HUES48 (cell line): Measurements from ENCODE around the gene NIPA2.
"Not testable (repeated sequence)": the region's sequence is repeated elsewhere in the genome, so short reads cannot be mapped to it uniquely, and the experiment has no call there.

Experiments
- H3K27ac ChIP-seq: one replicate; pipeline ENCODE4 v1.7.0; 2013; ENCODE audit warnings: low read depth, low read length, inconsistent platforms
- H3K27me3 ChIP-seq: 2 replicates; pipeline ENCODE4 v1.6.1; 2013; ENCODE audit warnings: mild to moderate bottlenecking, low read length; ENCODE audit not compliant: control insufficient read depth, insufficient read depth
- H3K36me3 ChIP-seq: 2 replicates; pipeline ENCODE4 v1.6.1; 2013; ENCODE audit warnings: low read length; ENCODE audit not compliant: control insufficient read depth, insufficient read depth
- H3K4me1 ChIP-seq: 2 replicates; pipeline ENCODE4 v1.6.1; 2013; ENCODE audit warnings: mild to moderate bottlenecking, low read length; ENCODE audit not compliant: control insufficient read depth, insufficient read depth
- H3K4me3 ChIP-seq: 2 replicates; pipeline ENCODE4 v1.5.1; 2013; ENCODE audit warnings: mild to moderate bottlenecking, low read depth, low read length
- H3K9ac ChIP-seq: 2 replicates; pipeline ENCODE4 v1.6.1; 2013; ENCODE audit warnings: mild to moderate bottlenecking, low read depth, low read length, moderate library complexity
- H3K9me3 ChIP-seq: 2 replicates; pipeline ENCODE4 v1.6.1; 2013; ENCODE audit warnings: low read length; ENCODE audit not compliant: control insufficient read depth, insufficient read depth

NIPA2 gene

DNA sequence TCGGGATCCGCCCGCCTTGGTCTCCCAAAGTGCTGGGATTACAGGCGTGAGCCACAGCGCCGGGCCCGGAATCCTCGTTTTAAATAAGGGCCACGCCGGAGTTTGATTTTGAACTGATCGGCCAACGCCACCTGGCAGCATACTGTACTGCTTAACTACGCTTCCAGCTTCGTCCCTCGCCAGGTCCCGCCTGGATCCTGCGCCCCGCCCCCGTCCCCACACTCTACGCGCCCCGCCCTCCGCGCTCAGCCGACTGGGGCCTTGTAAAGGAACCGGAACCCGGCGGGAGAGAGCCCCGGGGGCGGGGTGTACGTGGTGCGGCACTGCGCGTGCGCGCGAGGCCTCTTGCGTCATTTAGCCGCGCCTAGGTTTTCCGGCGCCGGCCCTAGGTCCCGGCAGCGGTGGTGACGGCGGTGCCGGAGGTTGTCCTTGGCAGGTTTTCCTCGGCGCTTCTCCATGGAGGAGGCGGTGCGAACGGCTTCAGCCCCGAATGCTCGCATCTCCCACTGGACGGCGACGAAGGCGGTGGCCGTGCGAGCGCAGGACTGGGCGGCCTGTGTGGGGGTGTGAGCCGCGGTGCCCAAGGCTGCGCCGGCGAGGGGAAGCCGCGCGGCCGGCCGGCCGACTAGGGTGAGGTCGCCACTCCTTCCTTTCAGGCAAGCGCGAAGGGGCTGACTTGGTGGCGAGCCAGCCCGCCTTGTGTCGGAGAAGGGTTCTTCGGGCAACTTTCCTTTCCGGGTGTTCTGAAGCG is at the start of gene NIPA2:
Gene NIPA2 (plus strand): TSS at position 375 of the 751 bp plus-strand sequence. CDS start 13,066 bp downstream, outside the sequence.
- Histone ChIP-seq H3K4me3 (peak within 1 kb of the TSS; percentile 74), H3K9me3 (no peaks in the 10 kb centered on the region), H3K4me1 (peaks cover 14% of the 10 kb centered on the region), H3K27ac (peak within 1 kb of the TSS; percentile 88), H3K9ac (peak within 1 kb of the TSS; percentile 89), H3K27me3 (no peaks in the 10 kb centered on the region), H3K36me3 (peaks cover 17% of the 10 kb centered on the region)

DNA sequence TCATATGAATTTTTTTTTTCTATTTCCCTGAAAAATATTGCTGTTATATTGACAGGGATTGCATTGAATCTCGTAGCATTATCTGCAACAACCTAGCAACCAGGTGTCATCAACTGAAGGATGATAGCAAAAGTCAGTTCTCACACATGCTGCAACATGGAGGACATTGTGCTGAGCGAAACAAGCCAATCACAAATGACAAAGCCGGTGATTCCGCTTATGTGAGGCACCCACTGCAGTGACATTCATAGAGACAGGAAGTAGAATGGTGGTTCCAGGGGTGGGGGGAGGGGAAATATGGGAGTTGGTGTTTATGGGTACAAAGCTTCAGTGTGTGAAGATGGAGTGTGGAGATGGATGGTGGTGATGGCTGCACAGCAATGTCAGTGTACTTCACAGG is 44.4 kb upstream of the NIPA2 start:
- Histone ChIP-seq H3K9me3 (no peaks in the 10 kb centered on the region), H3K27me3 (no peaks in the 10 kb centered on the region), H3K9ac (no peak overlapping the region), H3K36me3 (no peaks in the 10 kb centered on the region), H3K4me3 (no peak overlapping the region), H3K27ac (no peak overlapping the region), H3K4me1 (no peaks in the 10 kb centered on the region)

DNA sequence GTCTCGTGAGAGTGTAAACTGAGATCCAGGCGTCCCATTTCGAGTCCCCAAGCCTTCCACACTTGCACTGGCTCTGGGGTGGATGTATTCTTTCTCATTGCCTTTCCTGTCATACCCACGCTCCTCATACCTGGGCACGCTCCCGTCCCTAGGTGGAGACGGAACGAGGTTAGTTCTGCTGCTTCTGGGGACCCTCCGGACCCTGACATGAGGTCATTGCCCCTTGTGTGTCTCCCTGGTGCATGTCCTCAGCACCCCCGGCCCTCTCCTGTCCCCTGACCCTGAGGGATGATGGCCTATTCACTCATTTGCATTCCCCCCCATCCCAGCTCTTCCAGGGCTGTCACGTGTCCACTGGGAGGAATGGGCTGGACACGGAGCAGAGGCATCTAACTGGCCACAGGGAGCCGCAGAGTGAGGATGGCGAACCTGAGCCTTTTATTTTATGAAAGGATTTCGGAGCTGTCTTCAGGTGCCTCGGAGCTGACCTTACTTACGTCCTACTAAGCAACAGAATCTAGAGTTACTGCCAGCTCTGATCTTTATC is 43.8 kb upstream of the NIPA2 start:
- Histone ChIP-seq H3K9me3 (no peaks in the 10 kb centered on the region), H3K9ac (no peak overlapping the region), H3K36me3 (no peaks in the 10 kb centered on the region), H3K4me3 (no peak overlapping the region), H3K27me3 (no peaks in the 10 kb centered on the region), H3K4me1 (no peaks in the 10 kb centered on the region), H3K27ac (no peak overlapping the region)

DNA sequence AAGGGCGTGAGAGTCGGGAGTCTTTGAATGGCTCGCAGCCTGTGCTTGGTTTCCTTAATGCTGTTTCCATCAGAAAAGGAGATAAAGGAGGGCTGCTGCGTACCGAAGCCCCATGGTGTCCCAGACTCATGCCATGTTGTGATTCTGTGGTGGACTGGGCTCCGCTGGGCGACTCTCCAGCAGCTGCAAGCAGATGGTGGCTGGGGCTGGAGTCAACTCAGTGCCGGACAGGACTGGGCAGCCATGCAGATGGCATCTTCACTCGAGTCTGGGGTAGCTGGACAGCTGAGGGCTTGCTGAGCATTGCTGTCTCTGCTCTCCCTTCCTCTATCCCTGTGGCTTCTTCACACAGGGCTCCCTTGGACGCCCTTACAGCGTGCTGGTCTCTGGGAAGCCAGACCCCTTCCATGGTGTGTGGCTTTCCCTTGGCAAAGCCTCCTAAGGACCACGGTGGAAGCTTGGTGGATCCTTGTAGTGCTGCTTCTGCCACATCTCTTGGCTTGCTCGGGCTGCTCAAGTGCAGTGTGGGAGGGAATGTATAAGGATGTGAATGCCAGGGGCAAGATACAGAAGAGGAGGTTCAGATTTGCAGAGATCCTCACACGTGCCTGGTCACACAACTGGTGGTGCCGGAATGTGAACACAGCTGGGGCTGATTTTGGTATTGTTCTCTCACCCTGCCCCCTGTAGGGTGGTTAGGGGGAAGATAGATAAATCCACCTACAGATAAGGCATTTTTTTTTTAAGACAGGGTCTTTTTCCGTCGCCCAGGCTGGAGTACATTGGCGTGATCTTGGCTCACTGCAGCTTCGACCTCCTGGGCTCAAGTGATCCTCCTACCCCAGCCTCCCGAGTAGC is 43.0 kb upstream of the NIPA2 start:
- Histone ChIP-seq H3K27me3 (no peaks in the 10 kb centered on the region), H3K4me3 (no peak overlapping the region), H3K9me3 (no peaks in the 10 kb centered on the region), H3K27ac (no peak overlapping the region), H3K36me3 (no peaks in the 10 kb centered on the region), H3K9ac (no peak overlapping the region), H3K4me1 (no peaks in the 10 kb centered on the region)

DNA sequence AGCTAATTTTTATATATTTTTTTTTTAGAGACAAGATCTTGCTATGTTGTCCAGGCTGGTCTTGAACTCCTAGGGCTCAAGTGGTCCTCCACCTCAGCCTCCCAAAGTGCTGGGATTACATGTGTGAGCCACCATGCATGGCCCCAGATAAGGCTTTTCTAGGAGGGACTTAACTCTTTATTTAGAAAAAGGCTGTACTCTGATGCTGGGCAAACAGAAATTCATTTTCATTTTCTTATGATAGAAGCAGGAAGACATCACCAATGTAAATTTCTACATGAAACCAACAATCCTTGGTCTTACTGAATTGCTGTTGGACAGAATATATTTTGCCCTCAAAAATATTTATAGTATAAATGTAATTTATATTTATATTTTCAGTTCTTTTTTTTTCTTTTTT is 42.4 kb upstream of the NIPA2 start:
- Histone ChIP-seq H3K4me1 (no peaks in the 10 kb centered on the region), H3K27me3 (no peaks in the 10 kb centered on the region), H3K9me3 (no peaks in the 10 kb centered on the region), H3K4me3 (no peak overlapping the region), H3K36me3 (no peaks in the 10 kb centered on the region), H3K9ac (no peak overlapping the region), H3K27ac (no peak overlapping the region)

DNA sequence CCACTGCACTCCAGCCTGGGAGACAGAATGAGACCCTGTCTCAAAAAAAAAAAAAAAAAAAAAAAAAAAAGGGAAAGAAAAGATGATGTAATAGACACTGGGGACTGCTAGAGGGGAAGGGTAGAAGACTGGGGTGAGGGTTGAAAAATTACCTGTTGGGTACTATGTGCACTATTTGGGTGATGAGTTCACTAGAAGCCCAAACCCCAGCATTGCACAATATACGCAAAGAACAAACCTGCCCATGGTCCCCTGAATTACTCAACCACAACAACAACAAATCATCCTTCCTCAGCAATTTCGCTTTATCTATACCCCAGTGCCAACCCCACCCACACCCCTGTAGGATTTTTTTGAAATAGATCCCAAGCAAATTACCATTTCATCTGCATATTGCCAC is 38.6 kb upstream of the NIPA2 start:
- H3K4me1 ChIP-seq: no peaks in the 10 kb centered on the region
- H3K27ac ChIP-seq: no peak overlapping the region
- H3K4me3 ChIP-seq: no peak overlapping the region
- no peaks in the 10 kb centered on the region for H3K27me3 ChIP-seq
- H3K36me3 ChIP-seq: no peaks in the 10 kb centered on the region
- no peak overlapping the region for H3K9ac ChIP-seq
- H3K9me3 ChIP-seq: no peaks in the 10 kb centered on the region

DNA sequence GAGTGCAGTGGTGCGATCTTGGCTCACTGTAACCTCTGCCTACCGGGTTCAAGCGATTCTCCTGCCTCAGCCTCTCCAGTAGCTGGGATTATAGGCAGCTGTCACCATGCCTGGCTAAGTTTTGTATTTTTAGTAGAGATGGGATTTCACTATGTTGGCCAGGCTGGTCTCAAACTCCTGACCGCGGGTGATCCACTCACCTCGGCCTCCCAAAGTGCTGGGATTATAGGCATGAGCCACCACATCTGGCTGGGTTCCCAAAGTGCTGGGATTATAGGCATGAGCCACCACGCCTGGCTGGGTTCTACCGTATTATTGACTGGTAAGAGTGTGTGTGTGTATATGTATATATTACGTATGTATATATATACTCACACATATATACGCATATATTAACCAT is 35.5 kb upstream of the NIPA2 start:
- not testable (repeated sequence) for H3K27ac ChIP-seq, H3K4me1 ChIP-seq, H3K9ac ChIP-seq, H3K36me3 ChIP-seq, H3K4me3 ChIP-seq, H3K27me3 ChIP-seq, H3K9me3 ChIP-seq

DNA sequence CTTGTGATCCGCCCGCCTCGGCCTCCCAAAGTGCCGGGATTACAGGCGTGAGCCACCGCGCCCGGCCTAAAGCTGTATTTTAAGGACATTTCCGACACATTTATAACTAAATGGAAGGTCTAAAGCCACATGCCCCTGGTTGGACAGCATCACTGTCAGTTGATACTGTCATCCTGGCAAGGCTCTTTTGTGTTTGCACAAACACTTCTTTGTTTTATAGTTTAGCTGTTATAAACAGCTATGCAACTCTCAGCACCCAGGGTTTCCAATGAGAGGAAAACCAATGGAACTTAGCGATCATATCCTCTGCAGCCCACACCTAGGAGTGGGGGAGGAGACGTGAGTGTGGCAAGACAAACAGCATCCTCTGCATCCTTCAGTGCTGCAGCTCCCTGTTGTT is 32.3 kb upstream of the NIPA2 start:
- H3K9me3 ChIP-seq: no peaks in the 10 kb centered on the region
- H3K9ac ChIP-seq: no peak overlapping the region
- H3K36me3 ChIP-seq: no peaks in the 10 kb centered on the region
- no peak overlapping the region for H3K27ac ChIP-seq
- no peak overlapping the region for H3K4me3 ChIP-seq
- H3K27me3 ChIP-seq: no peaks in the 10 kb centered on the region
- no peaks in the 10 kb centered on the region for H3K4me1 ChIP-seq

DNA sequence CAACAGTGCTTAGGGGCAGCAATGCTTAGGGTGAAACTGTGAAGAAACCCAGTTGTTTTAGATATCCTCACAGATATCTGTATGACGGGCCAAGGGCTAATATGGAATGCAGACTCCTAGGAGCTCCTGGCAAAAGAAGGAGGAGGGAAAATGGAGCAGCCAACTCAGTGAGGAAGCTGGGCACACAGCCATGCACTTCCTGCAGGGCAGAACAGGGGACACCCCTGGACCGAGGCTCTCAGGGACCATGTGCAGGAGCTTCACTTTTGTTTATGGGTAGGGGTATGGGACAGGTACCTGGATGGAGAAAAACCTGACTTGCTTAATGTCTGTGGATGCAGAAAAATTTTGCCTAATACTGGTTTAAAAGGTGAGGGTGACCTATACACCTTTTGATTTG is 31.8 kb upstream of the NIPA2 start:
- Histone ChIP-seq H3K36me3 (no peaks in the 10 kb centered on the region), H3K4me1 (no peaks in the 10 kb centered on the region), H3K9ac (no peak overlapping the region), H3K9me3 (no peaks in the 10 kb centered on the region), H3K4me3 (no peak overlapping the region), H3K27ac (no peak overlapping the region), H3K27me3 (no peaks in the 10 kb centered on the region)

DNA sequence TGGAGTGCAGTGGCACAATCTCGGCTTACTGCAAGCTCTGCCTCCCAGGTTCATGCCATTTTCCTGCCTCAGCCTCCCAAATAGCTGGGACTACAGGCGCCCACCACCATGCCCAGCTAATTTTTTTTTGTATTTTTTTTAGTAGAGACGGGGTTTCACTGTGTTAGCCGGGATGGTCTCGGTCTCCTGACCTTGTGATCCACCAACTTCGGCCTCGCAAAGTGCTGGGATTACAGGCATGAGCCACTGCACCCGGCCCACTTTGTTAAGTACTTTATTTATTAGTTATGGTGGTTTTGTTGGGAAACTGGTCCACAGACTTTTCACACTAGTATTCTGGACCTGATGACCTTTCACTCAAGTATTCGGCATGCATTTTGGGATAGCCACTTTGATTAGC is 30.6 kb upstream of the NIPA2 start:
- not testable (repeated sequence) for H3K4me1 ChIP-seq, H3K27ac ChIP-seq, H3K9ac ChIP-seq, H3K36me3 ChIP-seq, H3K4me3 ChIP-seq, H3K27me3 ChIP-seq, H3K9me3 ChIP-seq

DNA sequence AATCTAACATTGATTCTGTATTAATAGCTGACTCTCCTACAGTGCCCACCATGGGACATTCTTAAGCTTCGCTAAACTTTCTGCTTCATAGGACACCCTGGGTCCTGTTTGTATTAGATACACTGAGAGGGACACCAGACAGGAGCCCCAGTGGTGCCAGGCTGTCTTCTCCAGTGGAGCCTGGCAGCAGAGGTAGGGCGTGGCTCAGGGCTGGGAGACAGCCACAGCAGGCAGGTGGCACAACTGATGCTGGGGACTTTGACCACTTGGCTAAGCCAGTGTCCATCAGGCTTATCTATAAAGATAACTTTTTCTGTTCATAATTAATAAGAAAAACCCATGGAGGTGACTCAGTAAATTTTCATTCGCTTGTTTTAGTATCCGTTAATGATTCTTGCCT is 30.2 kb upstream of the NIPA2 start:
- no peaks in the 10 kb centered on the region for H3K4me1 ChIP-seq
- H3K36me3 ChIP-seq: no peaks in the 10 kb centered on the region
- H3K9ac ChIP-seq: no peak overlapping the region
- no peaks in the 10 kb centered on the region for H3K9me3 ChIP-seq
- no peak overlapping the region for H3K4me3 ChIP-seq
- no peaks in the 10 kb centered on the region for H3K27me3 ChIP-seq
- no peak overlapping the region for H3K27ac ChIP-seq
